GM12878 (cell line): ENCODE data around the gene EPAS1. TPM values are rescaled to one million over a fixed set of nuclear protein-coding genes. Genes with fewer than 3 reads are reported as not detected.

ENCODE experiments used
- ATAC-seq: fragments of 200-7000 bp; cut with Tn5 transposase; 3 replicates; pipeline ENCODE4 v1.9.1; 2020; ENCODE audit warnings: mild to moderate bottlenecking, moderate library complexity
- BruUV-seq: library from RNA; stranded (reverse); fragments of 400-500 nt; replicated peaks from 2 replicates; lab custom pipeline; 2021; lab: Mats Ljungman, UMichigan
- CTCF ChIA-PET: fragments of 300-600 bp; sonication (Branson Sonifier 250); formaldehyde crosslinking; extraction: SDS; loops from one replicate; lab custom pipeline; 2021; ENCODE audit warnings: inconsistent platforms; lab: Yijun Ruan, JAX
- POLR2A ChIA-PET: fragments of 350-600 bp; formaldehyde crosslinking; extraction: SDS; loops from one replicate; lab custom pipeline; 2021; ENCODE audit warnings: inconsistent platforms; lab: Charles Lee
- RAD21 ChIA-PET: fragments of 300-600 bp; sonication (Branson Sonifier 250); formaldehyde crosslinking; loops from one replicate; lab custom pipeline; 2023; ENCODE audit warnings: antibody characterized with exemption; ENCODE audit not compliant: unreplicated experiment; lab: Charles Lee
- SMC1A ChIA-PET: fragments of 300-600 bp; sonication (Branson Sonifier 250); formaldehyde crosslinking; loops from one replicate; lab custom pipeline; 2023; ENCODE audit not compliant: unreplicated experiment, uncharacterized antibody; lab: Charles Lee
- DNase-seq: peaks from one replicate; pipeline ENCODE4 v3.0.0-alpha.2; 2011; ENCODE audit warnings: low read depth, low spot score
- FAIRE-seq: peaks from 3 replicates; lab custom pipeline; 2011; peaks lifted over from hg19 to GRCh38; lab: Jason Lieb, UNC
- H2AFZ ChIP-seq: 2 replicates; pipeline ENCODE4 v1.6.0; 2011; ENCODE audit warnings: low read depth, low read length, control low read depth; ENCODE audit not compliant: control insufficient read depth
- H3K27ac ChIP-seq: 2 replicates; pipeline ENCODE4 v1.5.1; 2011; ENCODE audit warnings: control low read depth; ENCODE audit not compliant: control insufficient read depth, insufficient read depth
- H3K27me3 ChIP-seq, 2 experiments: replicated peaks in 1 of 2; 2 replicates each; pipeline versions ENCODE4 v1.6.0 to v1.6.1; 2011; ENCODE audit warnings: low read length in 1 of 2; ENCODE audit not compliant: control insufficient read depth in 2 of 2, insufficient read depth in 2 of 2
- H3K36me3 ChIP-seq, 2 experiments: 2 replicates each; pipeline ENCODE4 v1.5.1; 2011; ENCODE audit warnings: low read length in 1 of 2; ENCODE audit not compliant: control insufficient read depth in 2 of 2, insufficient read depth in 2 of 2
- H3K4me1 ChIP-seq: 2 replicates; pipeline ENCODE4 v1.6.1; 2011; ENCODE audit warnings: mild to moderate bottlenecking, low read length, moderate library complexity, mixed read lengths; ENCODE audit not compliant: control insufficient read depth, insufficient read depth
- H3K4me2 ChIP-seq: 2 replicates; pipeline ENCODE4 v1.6.0; 2011; ENCODE audit warnings: control low read depth; ENCODE audit not compliant: control insufficient read depth, insufficient read depth
- H3K4me3 ChIP-seq: fragments of 200-600 bp; sonication (generic); 2 replicates; pipeline ENCODE4 v1.5.1; 2016
- H3K79me2 ChIP-seq: 2 replicates; pipeline ENCODE4 v1.6.0; 2011; ENCODE audit warnings: low read length; ENCODE audit not compliant: control insufficient read depth, insufficient read depth
- H3K9ac ChIP-seq: 2 replicates; pipeline ENCODE4 v1.8.0; 2011; ENCODE audit warnings: low read length, control low read depth, mixed read lengths; ENCODE audit not compliant: control insufficient read depth, insufficient read depth
- H3K9me3 ChIP-seq: replicated peaks from 3 replicates; pipeline ENCODE4 v1.5.1; 2011; ENCODE audit warnings: mild to moderate bottlenecking, low read length; ENCODE audit not compliant: control insufficient read depth, insufficient read depth
- H4K20me1 ChIP-seq: 2 replicates; pipeline ENCODE4 v1.6.0; 2011; ENCODE audit not compliant: control insufficient read depth, insufficient read depth
- BCL3 ChIP-seq: IDR thresholded peaks from 2 replicates; pipeline ENCODE4 v1.6.1; 2011; ENCODE audit warnings: borderline replicate concordance, low read depth, mild to moderate bottlenecking, moderate library complexity, low read length; ENCODE audit not compliant: insufficient read depth, poor library complexity, severe bottlenecking
- CREM ChIP-seq: IDR thresholded peaks from 2 replicates; pipeline ENCODE4 v1.6.1; 2014; ENCODE audit warnings: antibody characterized with exemption, low read depth
- HDAC2 ChIP-seq: fragments of 200-600 bp; sonication (generic); IDR thresholded peaks from 2 replicates; pipeline ENCODE4 v1.6.1; 2017
- IRF3 ChIP-seq: fragments of 450-650 bp; IDR thresholded peaks from 2 replicates; pipeline ENCODE4 v1.6.1; 2014; ENCODE audit warnings: mild to moderate bottlenecking
- NR2C1 ChIP-seq: fragments of 450-650 bp; IDR thresholded peaks from 2 replicates; pipeline ENCODE4 v1.6.1; 2017; ENCODE audit warnings: antibody characterized with exemption, mild to moderate bottlenecking, moderate library complexity
- RBBP5 ChIP-seq: fragments of 200-600 bp; sonication (generic); conservative IDR thresholded peaks from 2 replicates; pipeline ENCODE4 v1.6.1; 2016
- SMAD1 ChIP-seq: fragments of 450-650 bp; IDR thresholded peaks from 2 replicates; pipeline ENCODE4 v1.6.1; 2018; ENCODE audit warnings: mild to moderate bottlenecking, low read depth; ENCODE audit not compliant: partially characterized antibody
- SREBF1 ChIP-seq: IDR thresholded peaks from 2 replicates; pipeline ENCODE4 v1.6.1; 2012; ENCODE audit warnings: mild to moderate bottlenecking, low read length
- WGBS: methylation state at CpG from one replicate; pipeline ENCODE4 v1.1.6; 2016; ENCODE audit warnings: low lambda C conversion rate; ENCODE audit not compliant: insufficient replicate concordance, insufficient coverage; ENCODE audit errors: missing lambda C conversion rate; 5-methylcytosine and 5-hydroxymethylcytosine counted together
- in situ Hi-C: fragments of 300-500 bp; cut with MboI; formaldehyde crosslinking; loops from 9 replicates; pipeline ENCODE4 v1.14.3; 2018; ENCODE audit warnings: mixed read lengths
- intact Hi-C: fragments of 100-400 bp; cut with micrococcal nuclease; formaldehyde crosslinking; loops from one replicate; pipeline ENCODE4 v1.14.2; 2022; ENCODE audit not compliant: unreplicated experiment
- polyA plus RNA-seq, 11 experiments: library from polyadenylated mRNA; depleted of rRNA in 4 of 11; unstranded in 6 of 11; stranded (reverse) in 5 of 11; fragments of >200 nt; fragmentation: Nextera tagmentation in 4 of 11; fragmentation: Illumina TruSeq in 1 of 11; extraction: Ambion mirVana in 4 of 11; extraction: Trizol in 1 of 11; gene quantifications; 1 replicate in 1 of 11; 2 replicates in 10 of 11; pipeline versions ENCODE4 v1.2.1 to v1.2.3, GENCODE V29; 2011 to 2016; ENCODE audit warnings: inconsistent platforms in 2 of 11, missing spikeins in 2 of 11, low read depth in 1 of 11
- total RNA-seq, 4 experiments: library from RNA; depleted of rRNA in 3 of 4; stranded (reverse); fragments of >200 nt in 3 of 4; fragmentation: Illumina TruSeq in 1 of 4; extraction: Trizol in 1 of 4; gene quantifications; 2 replicates each; pipeline versions ENCODE4 v1.2.1 to v1.2.3, GENCODE V29; 2013 to 2021

Gene EPAS1
- total and polyA plus RNA-seq, 10 of the 15 experiments (the other 5 are each of a cell fraction or from before 2014, with no cell fraction given) = 0.11 to 22.0 (median 1.3) TPM; not detected in 1

GRCh38 chr2:46331109-46331766 is 34.0 kb downstream of the EPAS1 start:
- no peak for DNase-seq
- Histone ChIP-seq H3K9ac (no peak overlapping the region), H4K20me1 (no peaks in the 10 kb centered on the region), H3K27me3 (peaks cover 0 to 4% of the 10 kb centered on the region in 2 experiments; a peak in 2 of 4 replicates), H3K4me2 (no peak overlapping the region), H3K9me3 (no peaks in the 10 kb centered on the region), H3K79me2 (no peaks in the 10 kb centered on the region), H3K27ac (no peak overlapping the region), H3K36me3 (no peaks in the 10 kb centered on the region), H2AFZ (no peak overlapping the region), H3K4me3 (no peak overlapping the region), H3K4me1 (no peaks in the 10 kb centered on the region)
- CTCF ChIA-PET = interaction anchor here (0.6 to 2.2 kb wide), 2 partner anchors 8 to 296 kb away, joined by 3 to 6 read pairs; no protein-coding TSS in a partner anchor
- RAD21 ChIA-PET = no interaction called here
- FAIRE-seq = no peak
- in situ Hi-C loops (no loop called here), intact Hi-C loops (no loop called here)
- SMC1A ChIA-PET = interaction anchor here (0.7 kb wide), 1 partner anchor 294 kb away, joined by 3 read pairs; no protein-coding TSS in a partner anchor
- BruUV-seq = no TSS peak
- 53% methylated on average over 8 of the region's 8 CpGs for WGBS
- ATAC-seq = no peak
- POLR2A ChIA-PET = no interaction called here
- TF ChIP-seq NR2C1 (no peak), HDAC2 (no peak)

- ATAC-seq (no peak), DNase-seq (no peak), FAIRE-seq (no peak)
- 29% methylated on average over 8 of the region's 8 CpGs for WGBS
- ChIA-PET RAD21 (interaction anchor here (1.2 to 1.6 kb wide), 2 partner anchors 102 to 270 kb away, joined by 3 read pairs; no protein-coding TSS in a partner anchor), CTCF (interaction anchor here (1.0 to 1.8 kb wide), 2 partner anchors 33 to 103 kb away, joined by 3 to 5 read pairs; no protein-coding TSS in a partner anchor), SMC1A (interaction anchor here (0.5 to 1.6 kb wide), 7 partner anchors 13 to 103 kb away, joined by 3 to 6 read pairs (median 3); no protein-coding TSS in a partner anchor), POLR2A (no interaction called here)
- intact Hi-C loops = no loop called here
- no peak overlapping the region for H2AFZ ChIP-seq
- no peaks in the 10 kb centered on the region for H3K9me3 ChIP-seq
- no peaks in the 10 kb centered on the region for H3K79me2 ChIP-seq
- H3K9ac ChIP-seq = no peak overlapping the region
- no TSS peak for BruUV-seq
- no peak overlapping the region for H3K4me2 ChIP-seq
- H3K4me3 ChIP-seq = no peak overlapping the region
- H3K27ac ChIP-seq = no peak overlapping the region
- no peaks in the 10 kb centered on the region for H3K4me1 ChIP-seq
- H3K36me3 ChIP-seq = no peaks in the 10 kb centered on the region
- no peaks in the 10 kb centered on the region for H4K20me1 ChIP-seq
- peaks cover 0 to 4% of the 10 kb centered on the region in 2 experiments; a peak in 2 of 4 replicates for H3K27me3 ChIP-seq
- in situ Hi-C loops = no loop called here
- no peak for TF ChIP-seq RBBP5
- no peak for TF ChIP-seq IRF3
- no peak for TF ChIP-seq SMAD1
- TF ChIP-seq SREBF1 = no peak
- TF ChIP-seq BCL3 = no peak
- no peak for TF ChIP-seq CREM
Measured at GRCh38 chr2:46332686-46333281, 35.6 kb downstream of the EPAS1 start.
